Airway epithelial cell (primary cell): ENCODE results near the gene MRPS35. TPM values are rescaled to one million over a fixed set of nuclear protein-coding genes. Genes with fewer than 3 reads are reported as not detected.

Experiments used
- total RNA-seq: library from RNA; depleted of rRNA; stranded (reverse); fragments of >200 nt; gene quantifications from 2 replicates; pipeline ENCODE4 v1.2.3, GENCODE V29; 2015

The MRPS35 gene
- total RNA-seq = 56.3 and 61.6 TPM in 2 replicates

GRCh38 chr12:27710592-27711316 lies at the start of gene MRPS35:
Gene MRPS35 (plus strand): TSS chr12:27710832. CDS start chr12:27710844, 12 bp downstream.

GRCh38 chr12:27696293-27696652 lies 14.4 kb upstream of the MRPS35 start, which contains the start of gene REP15:
Gene REP15 (plus strand): TSS chr12:27696447. CDS start chr12:27696563, 116 bp downstream.

DNA sequence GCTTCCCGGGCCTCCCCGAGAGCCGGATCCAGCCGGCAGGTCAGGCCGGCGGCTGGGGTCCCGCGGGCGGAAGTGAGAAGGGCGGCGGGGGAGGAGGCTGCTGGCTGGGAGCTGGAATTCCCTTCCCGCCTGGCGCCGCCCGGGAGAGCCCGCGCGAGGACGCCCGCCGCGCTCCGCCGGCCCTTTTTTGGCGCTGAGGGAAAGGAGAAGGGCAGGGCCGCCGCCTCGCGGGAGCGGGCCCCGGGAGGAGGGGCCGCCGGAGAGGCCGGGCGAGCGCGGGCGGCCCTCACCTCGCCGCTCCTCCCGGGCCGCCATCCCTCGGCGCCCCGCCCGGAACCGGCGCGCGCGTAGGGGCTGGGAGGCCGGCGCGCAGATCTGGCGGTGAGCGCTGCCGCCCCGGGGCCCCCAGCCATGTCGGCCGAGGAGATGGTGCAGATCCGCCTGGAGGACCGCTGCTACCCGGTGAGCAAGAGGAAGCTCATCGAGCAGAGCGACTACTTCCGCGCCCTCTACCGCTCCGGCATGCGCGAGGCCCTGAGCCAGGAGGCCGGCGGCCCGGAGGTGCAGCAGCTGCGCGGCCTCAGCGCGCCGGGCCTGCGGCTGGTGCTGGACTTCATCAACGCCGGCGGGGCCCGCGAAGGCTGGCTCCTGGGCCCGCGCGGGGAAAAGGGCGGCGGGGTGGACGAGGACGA lies 69.4 kb downstream of the MRPS35 start, which contains the start of the genes KLHL42 and MANSC4:
Gene KLHL42, plus strand, starts transcription at position 314 of the 692 bp plus-strand sequence. Its CDS starts 98 bp downstream, at position 412.
Gene MANSC4, minus strand, starts transcription at position 317 of the 692 bp plus-strand sequence. CDS start 8,960 bp downstream, outside the sequence.

Other genes with a start within 250 kb of the MRPS35 start
- 36.2 and 44.0 TPM in 2 replicates for gene PPFIBP1, start 186.6 kb upstream of the MRPS35 start, total RNA-seq
- 0.78 TPM in 1 of 2 replicates, not detected in the other for gene REP15, start 14.4 kb upstream of the MRPS35 start, total RNA-seq
- 12.4 and 14.0 TPM in 2 replicates for gene KLHL42, start 69.4 kb downstream of the MRPS35 start, total RNA-seq
- gene MANSC4, start 69.4 kb downstream of the MRPS35 start, total RNA-seq = not detected in 2 replicates